Omental fat pad (tissue), 4 donors: ENCODE results near the gene SFXN3. TPM values are rescaled to one million over a fixed set of nuclear protein-coding genes. Genes with fewer than 3 reads are reported as not detected.

ENCODE experiments used
- ATAC-seq: fragments of 150-250 bp; one replicate; pipeline ENCODE4 v1.9.1; 2016; ENCODE audit warnings: mild to moderate bottlenecking, moderate library complexity; ENCODE audit not compliant: low FRiP score
- DNase-seq: peaks from one replicate; pipeline ENCODE4 v3.0.0-alpha.2; 2019; ENCODE audit warnings: low spot score
- CTCF ChIP-seq, 3 donors: fragments of 450-650 bp; IDR thresholded peaks; one replicate each; pipeline ENCODE4 v1.5.1; 2016 to 2017; ENCODE audit warnings: antibody characterized with exemption in 3 of 3, mild to moderate bottlenecking in 3 of 3, moderate library complexity in 2 of 3
- total RNA-seq, 4 donors: library from RNA; depleted of rRNA; stranded (reverse); fragments of >200 nt; gene quantifications; one replicate each; pipeline ENCODE4 v1.1.0, GENCODE V29; 2016

SFXN3 gene
- total RNA-seq, 4 donors from 2014 or later, result 54.8 to 97.3 (median 71.2) TPM

- DNase-seq (no peak), ATAC-seq (no peak)
- no peak for TF ChIP-seq CTCF (IDR thresholded peaks at IDR 0.05)
Observed at GRCh38 chr10:101021692-101022251, 9.3 kb upstream of the SFXN3 start.

GRCh38 chr10:101022967-101023705, 7.9 kb upstream of the SFXN3 start:
- ATAC-seq, result no peak
- DNase-seq, result no peak
- no peak for TF ChIP-seq CTCF (IDR thresholded peaks at IDR 0.05)

- no peak for ATAC-seq
- no peak for TF ChIP-seq CTCF (IDR thresholded peaks at IDR 0.05)
- no peak for DNase-seq
Observed at GRCh38 chr10:101027106-101027720, 3.8 kb upstream of the SFXN3 start.

- no peak for ATAC-seq
- no peak for DNase-seq
- no peak for TF ChIP-seq CTCF (IDR thresholded peaks at IDR 0.05)
Observed at GRCh38 chr10:101028446-101029337, 2.3 kb upstream of the SFXN3 start.

- ATAC-seq, result no peak
- TF ChIP-seq CTCF (IDR thresholded peaks at IDR 0.05), result no peak
Observed at GRCh38 chr10:101029520-101030295, 1.3 kb upstream of the SFXN3 start.

GRCh38 chr10:101030496-101031127, 422 bp upstream of the SFXN3 start:
- DNase-seq (no peak), ATAC-seq (no peak)
- no peak for TF ChIP-seq CTCF (IDR thresholded peaks at IDR 0.05)

More at GRCh38 chr10:101029520-101030295, 1.3 kb upstream of the SFXN3 start:
- DNase-seq, result no peak
